Astrocyte (in vitro differentiated cells and primary cell): ENCODE results near the gene MLLT10. TPM values are rescaled to one million over a fixed set of nuclear protein-coding genes. Genes with fewer than 3 reads are reported as not detected.
"Not testable (repeated sequence)": the region's sequence is repeated elsewhere in the genome, so short reads cannot be mapped to it uniquely, and the experiment has no call there.

ENCODE experiments used
- DNase-seq: peaks from one replicate; pipeline ENCODE4 v3.0.0-alpha.2; 2010; ENCODE audit warnings: low read depth
- FAIRE-seq: peaks from 2 replicates; lab custom pipeline; 2011; peaks lifted over from hg19 to GRCh38; lab: Jason Lieb, UNC
- H2AFZ ChIP-seq: 2 replicates; pipeline ENCODE4 v1.6.0; 2012; ENCODE audit warnings: low read depth, low read length, inconsistent platforms
- H3K27ac ChIP-seq: 2 replicates; pipeline ENCODE4 v1.5.1; 2011; ENCODE audit warnings: low read depth, low read length, inconsistent platforms
- H3K27me3 ChIP-seq: 2 replicates; pipeline ENCODE4 v1.6.0; 2011; ENCODE audit warnings: low read length, inconsistent platforms; ENCODE audit not compliant: insufficient read depth
- H3K36me3 ChIP-seq: 2 replicates; pipeline ENCODE4 v1.5.1; 2011; ENCODE audit warnings: low read length, inconsistent platforms; ENCODE audit not compliant: insufficient read depth
- H3K4me1 ChIP-seq: 2 replicates; pipeline ENCODE4 v1.5.1; 2011; ENCODE audit warnings: low read length, inconsistent platforms; ENCODE audit not compliant: insufficient read depth
- H3K4me2 ChIP-seq: 2 replicates; pipeline ENCODE4 v1.6.0; 2012; ENCODE audit warnings: low read length, inconsistent platforms
- H3K4me3 ChIP-seq: 2 replicates; pipeline ENCODE4 v1.5.1; 2011; ENCODE audit warnings: low read depth, mild to moderate bottlenecking, low read length, inconsistent platforms; ENCODE audit not compliant: insufficient read depth
- H3K79me2 ChIP-seq: 2 replicates; pipeline ENCODE4 v1.6.0; 2012; ENCODE audit warnings: mild to moderate bottlenecking, low read length, inconsistent platforms; ENCODE audit not compliant: insufficient read depth
- H3K9ac ChIP-seq: 2 replicates; pipeline ENCODE4 v1.6.0; 2012; ENCODE audit warnings: mild to moderate bottlenecking, low read length, inconsistent platforms
- H3K9me3 ChIP-seq: 2 replicates; pipeline ENCODE4 v1.5.1; 2012; ENCODE audit warnings: low read depth, mild to moderate bottlenecking, low read length, inconsistent platforms; ENCODE audit not compliant: insufficient read depth
- H4K20me1 ChIP-seq: 2 replicates; pipeline ENCODE4 v1.6.0; 2012; ENCODE audit warnings: low read length, inconsistent platforms; ENCODE audit not compliant: insufficient read depth
- H3K27ac Mint-ChIP-seq: one replicate; pipeline ENCODE4 v1.8.0; 2021; ENCODE audit warnings: mild to moderate bottlenecking, mixed read lengths; ENCODE audit not compliant: unreplicated experiment
- H3K27me3 Mint-ChIP-seq: one replicate; pipeline ENCODE4 v1.8.0; 2021; ENCODE audit warnings: low read depth, mixed read lengths; ENCODE audit not compliant: unreplicated experiment
- H3K36me3 Mint-ChIP-seq: one replicate; pipeline ENCODE4 v1.8.0; 2021; ENCODE audit warnings: low read depth, mixed read lengths; ENCODE audit not compliant: unreplicated experiment
- H3K4me1 Mint-ChIP-seq: one replicate; pipeline ENCODE4 v1.8.0; 2021; ENCODE audit warnings: low read depth, mixed read lengths; ENCODE audit not compliant: unreplicated experiment
- H3K4me3 Mint-ChIP-seq: one replicate; pipeline ENCODE4 v1.8.0; 2021; ENCODE audit warnings: mild to moderate bottlenecking, moderate library complexity, mixed read lengths; ENCODE audit not compliant: unreplicated experiment
- H3K9me3 Mint-ChIP-seq: one replicate; pipeline ENCODE4 v1.8.0; 2021; ENCODE audit warnings: mild to moderate bottlenecking, mixed read lengths; ENCODE audit not compliant: unreplicated experiment
- CTCF ChIP-seq: IDR thresholded peaks from 2 replicates; pipeline ENCODE4 v1.5.1; 2011; ENCODE audit warnings: low read depth, mild to moderate bottlenecking, inconsistent platforms, low read length, moderate library complexity; ENCODE audit not compliant: insufficient read depth
- EZH2 ChIP-seq: IDR thresholded peaks from 2 replicates; pipeline ENCODE4 v1.6.1; 2012; ENCODE audit warnings: mild to moderate bottlenecking, low read length, inconsistent platforms; ENCODE audit not compliant: insufficient read depth
- total RNA-seq: library from RNA; stranded (reverse); gene quantifications from 2 replicates; pipeline ENCODE4 v1.2.1, GENCODE V29; 2021

MLLT10 gene
- total RNA-seq, 1 donor from 2014 or later: 46.9 TPM

GRCh38 chr10:21587391-21587790 is 53.4 kb downstream of the MLLT10 start:
- Histone ChIP-seq H3K9me3 (no peaks in the 10 kb centered on the region), H3K4me3 (no peak overlapping the region), H4K20me1 (peaks cover 32% of the 10 kb centered on the region), H3K27ac (no peak overlapping the region), H3K27me3 (no peaks in the 10 kb centered on the region), H2AFZ (no peak overlapping the region), H3K9ac (no peak overlapping the region), H3K36me3 (no peaks in the 10 kb centered on the region), H3K79me2 (peaks cover 89% of the 10 kb centered on the region), H3K4me2 (no peak overlapping the region), H3K4me1 (no peaks in the 10 kb centered on the region)
- H3K36me3 Mint-ChIP-seq: peaks cover 5% of the 10 kb centered on the region
- H3K4me1 Mint-ChIP-seq: peaks cover 3% of the 10 kb centered on the region
- no peak overlapping the region for H3K27ac Mint-ChIP-seq
- H3K27me3 Mint-ChIP-seq: no peaks in the 10 kb centered on the region
- DNase-seq (no peak), FAIRE-seq (no peak)
- no peak overlapping the region for H3K4me3 Mint-ChIP-seq
- no peaks in the 10 kb centered on the region for H3K9me3 Mint-ChIP-seq
- TF ChIP-seq EZH2 (no peak), CTCF (no peak)

DNA sequence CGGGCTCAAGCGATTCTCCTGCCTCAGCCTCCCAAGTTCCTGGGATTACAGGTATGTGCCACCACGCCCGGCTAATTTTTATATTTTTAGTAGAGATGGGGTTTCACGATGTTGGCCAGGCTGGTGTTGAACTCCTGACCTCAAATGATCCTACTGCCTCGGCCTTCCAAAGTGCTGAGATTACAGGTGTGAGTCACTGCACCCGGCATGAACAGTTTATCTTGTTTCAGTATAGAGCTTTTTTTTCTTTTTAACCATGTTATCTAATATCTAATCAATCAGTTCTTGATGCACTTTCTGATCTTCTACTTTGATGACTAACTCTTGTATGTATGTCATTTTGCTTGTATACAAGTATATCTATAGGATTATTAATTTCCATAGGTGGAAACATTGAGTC is 54.1 kb downstream of the MLLT10 start:
- H3K27ac ChIP-seq, H3K36me3 Mint-ChIP-seq, H3K27ac Mint-ChIP-seq, H3K4me3 ChIP-seq, H3K9me3 Mint-ChIP-seq, H3K9me3 ChIP-seq, H3K4me3 Mint-ChIP-seq, H3K27me3 ChIP-seq, FAIRE-seq, H3K4me2 ChIP-seq, H3K4me1 Mint-ChIP-seq, DNase-seq, H3K9ac ChIP-seq, H2AFZ ChIP-seq, H3K27me3 Mint-ChIP-seq, H3K36me3 ChIP-seq, H3K4me1 ChIP-seq: not testable (repeated sequence)
- Histone ChIP-seq H3K79me2 (peaks cover 87% of the 10 kb centered on the region), H4K20me1 (peaks cover 35% of the 10 kb centered on the region)

- Mint-ChIP-seq H3K4me1 (no peaks in the 10 kb centered on the region), H3K4me3 (no peak overlapping the region), H3K9me3 (no peaks in the 10 kb centered on the region), H3K27me3 (no peaks in the 10 kb centered on the region), H3K36me3 (peaks cover 16% of the 10 kb centered on the region), H3K27ac (no peak overlapping the region)
- FAIRE-seq (no peak), DNase-seq (no peak)
- no peak for TF ChIP-seq EZH2
- no peak for TF ChIP-seq CTCF
- Histone ChIP-seq H3K4me2 (no peak overlapping the region), H2AFZ (no peak overlapping the region), H3K9ac (no peak overlapping the region), H3K4me3 (no peak overlapping the region), H3K36me3 (no peaks in the 10 kb centered on the region), H3K79me2 (peaks cover 89% of the 10 kb centered on the region), H4K20me1 (peaks cover 52% of the 10 kb centered on the region), H3K27ac (no peak overlapping the region), H3K9me3 (no peaks in the 10 kb centered on the region), H3K4me1 (no peaks in the 10 kb centered on the region), H3K27me3 (no peaks in the 10 kb centered on the region)
Measured at GRCh38 chr10:21593986-21594385, 60.0 kb downstream of the MLLT10 start.
